Spinal cord (tissue), 10 donors: ENCODE measurements around the gene PRPS1L1. TPM values are rescaled to one million over a fixed set of nuclear protein-coding genes. Genes with fewer than 3 reads are reported as not detected.

ENCODE experiments used
- DNase-seq, 6 donors: peaks; one replicate each; pipeline versions ENCODE4 v3.0.0 to v3.0.0-alpha.2; 2013 to 2015; ENCODE audit warnings: low spot score in 6 of 6, low read depth in 4 of 6
- H3K27ac ChIP-seq: one replicate; pipeline ENCODE4 v1.5.1; 2013; ENCODE audit warnings: low read depth, low read length, control low read depth
- H3K27me3 ChIP-seq: one replicate; pipeline ENCODE4 v1.6.1; 2013; ENCODE audit warnings: low read length; ENCODE audit not compliant: control insufficient read depth, insufficient read depth
- H3K36me3 ChIP-seq: one replicate; pipeline ENCODE4 v1.6.1; 2013; ENCODE audit warnings: low read length; ENCODE audit not compliant: control insufficient read depth, insufficient read depth
- H3K4me1 ChIP-seq: one replicate; pipeline ENCODE4 v1.6.1; 2013; ENCODE audit warnings: low read length; ENCODE audit not compliant: control insufficient read depth, insufficient read depth
- H3K4me3 ChIP-seq: one replicate; pipeline ENCODE4 v1.5.1; 2013; ENCODE audit warnings: low read depth, low read length, control low read depth
- H3K9me3 ChIP-seq: one replicate; pipeline ENCODE4 v1.6.1; 2013; ENCODE audit warnings: low read length; ENCODE audit not compliant: control insufficient read depth, insufficient read depth
- WGBS: methylation state at CpG from one replicate; pipeline ENCODE4 v1.1.5; 2013; ENCODE audit warnings: missing lambda C conversion rate; ENCODE audit not compliant: insufficient coverage; 5-methylcytosine and 5-hydroxymethylcytosine counted together
- polyA plus RNA-seq, 2 donors: library from polyadenylated mRNA; unstranded; fragments of 120-200 nt; gene quantifications; one replicate each; pipeline ENCODE4 v1.2.1, GENCODE V29; 2013; ENCODE audit not compliant: insufficient read length in 2 of 2
- total RNA-seq, 2 donors: library from RNA; depleted of rRNA in 1 of 2; stranded (reverse); fragments of 120-200 nt in 1 of 2; fragments of >200 nt in 1 of 2; gene quantifications; one replicate each; pipeline versions ENCODE4 v1.2.3 to v1.2.4, GENCODE V29; 2013 to 2014
- donor health status: healthy.

PRPS1L1 gene
- total and polyA plus RNA-seq, 4 donors = not detected

GRCh38 chr7:18018296-18019215 is 9.1 kb downstream of the PRPS1L1 start:
- H3K4me3 ChIP-seq = no peak overlapping the region
- no peaks in the 10 kb centered on the region for H3K9me3 ChIP-seq
- no peaks in the 10 kb centered on the region for H3K4me1 ChIP-seq
- WGBS = 83% methylated on average over 3 of the region's 5 CpGs
- H3K27me3 ChIP-seq = no peaks in the 10 kb centered on the region
- H3K27ac ChIP-seq = no peak overlapping the region
- no peak for DNase-seq
- H3K36me3 ChIP-seq = no peaks in the 10 kb centered on the region

GRCh38 chr7:18016547-18017444 is 10.8 kb downstream of the PRPS1L1 start:
- H3K4me1 ChIP-seq = no peaks in the 10 kb centered on the region
- no peaks in the 10 kb centered on the region for H3K27me3 ChIP-seq
- no peak for DNase-seq
- H3K27ac ChIP-seq = no peak overlapping the region
- H3K9me3 ChIP-seq = no peaks in the 10 kb centered on the region
- no peak overlapping the region for H3K4me3 ChIP-seq
- WGBS = 93% methylated on average over 2 of the region's 9 CpGs
- no peaks in the 10 kb centered on the region for H3K36me3 ChIP-seq

- no peak for DNase-seq
- H3K4me3 ChIP-seq = no peak overlapping the region
- H3K27ac ChIP-seq = no peak overlapping the region
- H3K4me1 ChIP-seq = no peaks in the 10 kb centered on the region
- H3K9me3 ChIP-seq = no peaks in the 10 kb centered on the region
- no peaks in the 10 kb centered on the region for H3K36me3 ChIP-seq
- no peaks in the 10 kb centered on the region for H3K27me3 ChIP-seq
Observed at GRCh38 chr7:18013936-18014335, 13.7 kb downstream of the PRPS1L1 start.

GRCh38 chr7:18004372-18004771 is 23.3 kb downstream of the PRPS1L1 start:
- DNase-seq = no peak
- H3K4me1 ChIP-seq = no peaks in the 10 kb centered on the region
- no peak overlapping the region for H3K4me3 ChIP-seq
- H3K27me3 ChIP-seq = no peaks in the 10 kb centered on the region
- H3K36me3 ChIP-seq = no peaks in the 10 kb centered on the region
- H3K27ac ChIP-seq = peak overlapping the region; percentile 64
- whole genome bisulfite sequencing = no CpG with 5 or more reads among the region's 3 CpGs
- H3K9me3 ChIP-seq = no peaks in the 10 kb centered on the region

- no peaks in the 10 kb centered on the region for H3K9me3 ChIP-seq
- DNase-seq = peak in 1 of 6 donors; percentile 85
- peak overlapping the region; percentile 64 for H3K27ac ChIP-seq
- no peaks in the 10 kb centered on the region for H3K27me3 ChIP-seq
- WGBS = no CpG with 5 or more reads among the region's 4 CpGs
- H3K4me1 ChIP-seq = no peaks in the 10 kb centered on the region
- no peak overlapping the region for H3K4me3 ChIP-seq
- H3K36me3 ChIP-seq = no peaks in the 10 kb centered on the region
Observed at GRCh38 chr7:18003286-18003994, 24.2 kb downstream of the PRPS1L1 start.

- no peaks in the 10 kb centered on the region for H3K4me1 ChIP-seq
- no peaks in the 10 kb centered on the region for H3K27me3 ChIP-seq
- DNase-seq = no peak
- H3K27ac ChIP-seq = no peak overlapping the region
- H3K4me3 ChIP-seq = no peak overlapping the region
- WGBS = 90% methylated on average over 1 of the region's 2 CpGs
- no peaks in the 10 kb centered on the region for H3K36me3 ChIP-seq
- H3K9me3 ChIP-seq = no peaks in the 10 kb centered on the region
Observed at GRCh38 chr7:17998692-17999091, 29.0 kb downstream of the PRPS1L1 start.

- Histone ChIP-seq H3K27ac (no peak overlapping the region), H3K36me3 (no peaks in the 10 kb centered on the region), H3K9me3 (no peaks in the 10 kb centered on the region), H3K4me3 (no peak overlapping the region), H3K4me1 (no peaks in the 10 kb centered on the region), H3K27me3 (no peaks in the 10 kb centered on the region)
- WGBS = no CpG with 5 or more reads among the region's 1 CpG
- DNase-seq = peak in 1 of 6 donors; percentile 38
Observed at GRCh38 chr7:17996442-17997223, 31.0 kb downstream of the PRPS1L1 start.

GRCh38 chr7:17996040-17996439 is 31.6 kb downstream of the PRPS1L1 start:
- Histone ChIP-seq H3K4me3 (no peak overlapping the region), H3K4me1 (no peaks in the 10 kb centered on the region), H3K27ac (no peak overlapping the region), H3K27me3 (no peaks in the 10 kb centered on the region), H3K9me3 (no peaks in the 10 kb centered on the region), H3K36me3 (no peaks in the 10 kb centered on the region)
- WGBS = no CpG with 5 or more reads among the region's 2 CpGs
- DNase-seq = no peak
